GM18870 (cell line): ENCODE results near the gene PER1.

ENCODE experiments used
- ATAC-seq: cut with Tn5 transposase; IDR thresholded peaks from one replicate; pipeline ENCODE4 v1.9.1; 2021; ENCODE audit warnings: moderate library complexity; ENCODE audit not compliant: unreplicated experiment

Gene PER1

GRCh38 chr17:8095361-8095760, 56.8 kb downstream of the PER1 start:
- no peak for ATAC-seq

- no peak for ATAC-seq
Observed at GRCh38 chr17:8091033-8091687, 61.0 kb downstream of the PER1 start.
